Retinal pigment epithelial cell (primary cell): ENCODE results near the gene GMDS.

Experiments
- DNase-seq: peaks from one replicate; pipeline ENCODE4 v3.0.0-alpha.2; 2010; ENCODE audit warnings: low read depth
- H3K4me3 ChIP-seq: 2 replicates; pipeline ENCODE4 v1.5.1; 2011; ENCODE audit warnings: mild to moderate bottlenecking, low read length, control low read depth, moderate library complexity
- CTCF ChIP-seq: conservative IDR thresholded peaks from 2 replicates; pipeline ENCODE4 v1.5.1; 2011; ENCODE audit warnings: low read depth, low read length, control low read depth, inconsistent platforms

Gene GMDS

GRCh38 chr6:2229742-2230141 is 15.7 kb downstream of the GMDS start:
- TF ChIP-seq CTCF: no peak
- no peak overlapping the region for H3K4me3 ChIP-seq
- no peak for DNase-seq

DNA sequence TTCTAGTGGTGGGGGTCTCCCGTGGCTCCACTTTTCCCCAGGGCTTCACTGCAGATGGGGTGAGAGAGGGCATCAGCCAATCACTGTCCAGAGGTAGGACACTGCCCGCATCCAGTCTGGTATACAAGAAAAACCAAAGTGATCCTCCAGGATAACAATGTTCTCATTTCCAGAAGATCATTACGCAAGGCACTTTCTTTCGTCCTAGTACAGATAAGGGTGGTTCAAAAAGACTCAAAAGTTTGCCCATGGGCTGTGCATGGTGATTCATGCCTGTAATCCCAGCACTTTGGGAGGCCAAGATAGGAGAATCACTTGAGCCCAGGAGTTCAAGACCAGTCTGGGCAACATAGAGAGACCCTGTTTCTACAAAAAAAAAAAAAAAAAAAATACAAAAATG is 16.4 kb downstream of the GMDS start:
- no peak for DNase-seq
- no peak for TF ChIP-seq CTCF
- no peak overlapping the region for H3K4me3 ChIP-seq

DNA sequence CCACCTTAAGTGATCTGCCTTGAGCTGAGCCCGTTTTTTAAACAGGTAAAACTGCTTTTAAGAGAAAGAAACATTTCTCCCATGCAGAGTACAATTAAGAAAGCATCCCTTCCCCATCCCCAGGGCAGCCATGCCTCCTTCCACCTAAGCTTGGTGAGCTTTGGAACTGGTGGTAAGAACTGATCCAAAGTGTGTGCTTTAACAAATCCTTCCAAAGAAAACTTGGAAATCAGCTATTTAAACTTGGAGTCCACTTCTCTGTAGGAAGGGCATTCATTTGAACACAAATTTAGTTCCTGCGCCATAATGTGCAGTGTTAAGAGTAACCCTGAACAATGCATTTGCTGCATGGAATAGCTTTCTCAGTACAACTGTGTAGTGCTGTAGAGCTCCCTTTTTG is 17.0 kb downstream of the GMDS start:
- no peak overlapping the region for H3K4me3 ChIP-seq
- DNase-seq: no peak
- TF ChIP-seq CTCF: no peak

DNA sequence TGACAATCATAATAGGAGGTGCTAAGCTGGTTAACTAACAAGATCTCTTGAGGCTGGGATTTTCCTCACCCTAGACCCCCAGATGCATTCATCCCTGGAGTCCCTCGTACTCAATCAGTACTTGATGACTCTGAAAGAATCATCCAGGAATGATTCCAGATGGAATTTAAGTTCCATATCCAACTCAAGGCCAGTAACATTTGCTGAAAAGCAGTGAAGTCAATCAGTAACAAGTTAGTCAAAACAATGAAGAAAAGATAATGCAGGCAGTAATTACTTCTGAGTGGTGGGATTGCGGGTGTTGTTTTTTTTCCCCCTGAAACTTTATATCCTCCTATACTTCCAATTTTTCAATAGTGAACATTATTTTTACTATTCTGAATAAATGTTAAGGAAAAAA is 18.6 kb downstream of the GMDS start:
- H3K4me3 ChIP-seq: no peak overlapping the region
- DNase-seq: no peak
- no peak for TF ChIP-seq CTCF

DNA sequence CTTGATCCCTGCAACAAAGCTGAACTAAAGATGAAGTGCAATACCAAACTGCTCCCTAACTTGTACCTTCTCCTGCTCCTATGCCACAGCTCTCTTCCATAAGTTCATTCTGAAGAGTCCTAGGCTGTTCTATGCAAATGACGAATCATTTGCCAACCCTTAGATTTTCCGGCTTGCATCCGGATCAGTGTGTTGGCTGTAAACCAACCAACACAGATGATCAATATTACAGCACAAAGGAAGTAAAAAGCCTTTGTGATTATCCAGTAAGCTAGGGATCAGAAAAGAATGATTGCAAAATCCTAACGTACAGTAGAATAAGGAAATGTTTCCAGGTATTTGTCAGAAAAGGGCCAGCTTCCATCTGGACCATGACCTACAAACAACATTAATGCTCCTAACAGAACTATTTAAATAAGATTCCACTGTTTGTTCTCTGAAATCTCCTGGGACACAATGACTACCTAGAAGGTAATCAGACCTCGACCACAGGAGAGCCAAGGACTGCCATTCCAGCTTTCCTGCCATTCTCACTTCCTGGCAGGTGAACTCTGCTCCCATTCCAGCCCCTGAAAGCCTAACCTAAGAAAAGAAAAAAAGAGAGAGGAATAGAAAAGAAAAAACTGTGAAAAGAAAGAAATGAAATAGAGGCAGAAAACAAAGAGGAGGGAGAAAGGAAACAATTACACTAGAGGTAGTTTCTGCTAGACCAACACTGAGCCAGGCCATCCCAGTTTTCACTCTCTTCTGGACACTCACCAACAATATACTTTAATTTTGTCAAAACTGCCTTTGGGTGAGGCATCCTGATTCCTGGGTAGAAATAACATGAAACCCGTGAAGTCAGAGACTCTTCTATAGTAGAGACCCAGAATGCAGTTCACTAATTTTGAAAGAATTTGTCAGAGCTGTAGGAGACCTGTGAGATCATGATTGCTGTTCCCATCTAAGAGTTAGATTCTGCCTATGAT is 19.7 kb downstream of the GMDS start:
- H3K4me3 ChIP-seq: no peak overlapping the region
- TF ChIP-seq CTCF: no peak
- no peak for DNase-seq

DNA sequence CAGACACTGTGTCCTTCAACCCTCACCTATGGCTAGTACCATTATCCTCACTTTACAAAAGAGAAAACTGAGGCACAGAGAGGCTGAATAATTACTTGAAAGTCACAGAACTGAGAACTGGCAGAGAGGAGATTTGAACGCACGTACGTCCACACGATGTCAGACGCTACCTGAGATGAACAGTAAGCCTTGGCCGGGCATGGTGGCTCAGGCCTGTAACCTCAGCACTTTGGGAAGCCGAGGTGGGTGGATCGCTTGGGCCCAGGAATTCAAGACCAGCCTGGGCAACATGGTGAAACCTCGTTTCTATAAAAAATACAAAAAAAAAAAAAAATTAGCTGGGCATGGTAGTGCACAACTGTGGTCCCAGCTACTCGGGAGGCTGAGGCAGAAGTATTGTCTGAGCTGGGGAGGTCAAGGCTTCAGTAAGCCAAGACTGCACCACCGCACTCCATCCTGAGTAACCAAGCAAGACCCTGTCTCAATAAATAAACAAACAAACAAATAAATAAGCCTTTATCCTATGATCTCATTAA is 20.5 kb downstream of the GMDS start:
- no peak overlapping the region for H3K4me3 ChIP-seq
- no peak for DNase-seq
- no peak for TF ChIP-seq CTCF
